ENCODE data around the gene VRK1. TPM values are rescaled to one million over a fixed set of nuclear protein-coding genes. Genes with fewer than 3 reads are reported as not detected.

VRK1 gene
- total and polyA plus RNA-seq, 2 of the 4 experiments (the other 2 are of a cell fraction), result 14.2 to 19.9 TPM

- dilution Hi-C loops (cut with HindIII; ENCODE audit: low sequenced_read_pairs, unreplicated experiment), result no loop called here
- no peak overlapping the region for H4K8ac ChIP-seq (ENCODE audit: low read depth in 2 of 2, low read length in 2 of 2)
- H3K9me3 ChIP-seq (ENCODE audit: control insufficient read depth, insufficient read depth, low read length), result no peaks in the 10 kb centered on the region
- DNase-seq (no peak), ATAC-seq (ENCODE audit: low read depth) (no peak)
- no peak overlapping the region for H3K4me2 ChIP-seq (ENCODE audit: low read depth, low read length)
- no peaks in the 10 kb centered on the region for H3K79me1 ChIP-seq (ENCODE audit: low read depth in 1 of 2, low read length in 2 of 2)
- BruUV-seq (replicated peaks), result no TSS peak
- H3K9ac ChIP-seq (ENCODE audit: low read depth, low read length), result no peak overlapping the region
- H3K36me3 ChIP-seq (ENCODE audit: control insufficient read depth, insufficient read depth, low read length), result no peaks in the 10 kb centered on the region
- H2AFZ ChIP-seq (replicated peaks; ENCODE audit: low read length, poor library complexity), result no peak overlapping the region
- no peaks in the 10 kb centered on the region for H4K20me1 ChIP-seq (ENCODE audit: insufficient read depth, low read length)
- no peak overlapping the region for H2BK20ac ChIP-seq (ENCODE audit: low read depth, low read length)
- ChIA-PET POLR2A (ENCODE audit: unreplicated experiment) (no interaction called here), CTCF (no interaction called here)
- H3K4me3 ChIP-seq (ENCODE audit: insufficient read depth, low read depth, low read length), result no peak overlapping the region
- no peak overlapping the region for H2AK5ac ChIP-seq (ENCODE audit: low read depth, low read length)
- intact Hi-C loops (cut with micrococcal nuclease), result no loop called here
- in situ Hi-C loops (cut with MboI; ENCODE audit: low sequenced_read_pairs), result no loop called here
- H2BK5ac ChIP-seq (ENCODE audit: low read depth, low read length, poor library complexity, severe bottlenecking), result no peak overlapping the region
- H4K91ac ChIP-seq (ENCODE audit: insufficient read depth, low read depth, low read length), result no peak overlapping the region
- H3K56ac ChIP-seq (ENCODE audit: extremely low read depth, insufficient read depth, low read length), result no peak overlapping the region
- H2BK15ac ChIP-seq (ENCODE audit: low read depth, low read length), result no peak overlapping the region
- no peaks in the 10 kb centered on the region for H3K4me1 ChIP-seq (ENCODE audit: control insufficient read depth, insufficient read depth, low read length)
- H3K14ac ChIP-seq (replicated peaks; ENCODE audit: low read depth, low read length), result no peak overlapping the region
- WGBS, 2 experiments (ENCODE audit: extremely low coverage in 2 of 2, insufficient read length in 1 of 2), result no CpG with 5 or more reads among the region's 1 CpG
- no peak overlapping the region for H3K23ac ChIP-seq (ENCODE audit: low read depth, low read length)
- peaks cover 7% of the 10 kb centered on the region for H3K27me3 ChIP-seq (ENCODE audit: control insufficient read depth, insufficient read depth, low read length)
- no peaks in the 10 kb centered on the region for H3K9me1 ChIP-seq (ENCODE audit: insufficient read depth, low read length)
- no peak overlapping the region for H2AK9ac ChIP-seq (replicated peaks; ENCODE audit: low read depth, low read length, poor library complexity)
- no peak overlapping the region for H4K5ac ChIP-seq (ENCODE audit: low read depth, low read length)
- no peak overlapping the region for H3K4ac ChIP-seq (ENCODE audit: low read depth, low read length)
- H3K27ac ChIP-seq (ENCODE audit: insufficient read depth, low read length), result no peak overlapping the region
- no peak overlapping the region for H2BK120ac ChIP-seq (ENCODE audit: low read depth, low read length)
- TF ChIP-seq BHLHE40 (IDR thresholded peaks at IDR 0.05; ENCODE audit: low read depth, low read length) (no peak), CHD1 (IDR thresholded peaks at IDR 0.05; ENCODE audit: low read depth, low read length) (no peak), MXI1 (IDR thresholded peaks at IDR 0.05; ENCODE audit: borderline replicate concordance, low read depth, low read length) (no peak), RFX5 (IDR thresholded peaks at IDR 0.05; ENCODE audit: low read depth, low read length) (no peak), ELK1 (IDR thresholded peaks at IDR 0.05; ENCODE audit: borderline replicate concordance, low read depth, low read length) (no peak), POLR2A (IDR thresholded peaks at IDR 0.05; ENCODE audit: low read depth, low read length) (no peak), SMC3 (IDR thresholded peaks at IDR 0.05; ENCODE audit: low read depth, low read length) (no peak), RAD21 (IDR thresholded peaks at IDR 0.05; ENCODE audit: low read length) (no peak), MAFK (IDR thresholded peaks at IDR 0.05; ENCODE audit: low read depth, low read length) (no peak), RCOR1 (IDR thresholded peaks at IDR 0.05; ENCODE audit: insufficient replicate concordance, low read length) (no peak), MAZ (IDR thresholded peaks at IDR 0.05; ENCODE audit: borderline replicate concordance, low read depth, low read length) (no peak), CEBPB (IDR thresholded peaks at IDR 0.05; ENCODE audit: low read depth, low read length) (no peak), CTCF (conservative IDR thresholded peaks at IDR 0.05; ENCODE audit: low read depth, low read length) (no peak), FOS (IDR thresholded peaks at IDR 0.05; ENCODE audit: low read depth, low read length) (no peak), NFE2L2 (IDR thresholded peaks at IDR 0.05; ENCODE audit: low read depth, low read length) (no peak), USF2 (IDR thresholded peaks at IDR 0.05; ENCODE audit: low read depth, low read length) (no peak)
- no peak overlapping the region for H3K18ac ChIP-seq (ENCODE audit: low read depth, low read length)
These were observed 6.5 kb upstream of the VRK1 start for GRCh38 chr14:96790706-96791105.
